UCSD-AML1 (cell line): ENCODE results near the gene SLC27A2.
"Not testable (repeated sequence)": the region's sequence is repeated elsewhere in the genome, so short reads cannot be mapped to it uniquely, and the experiment has no call there.

Source experiments
- DNase-seq: peaks from one replicate; lab custom pipeline; 2025; ENCODE audit not compliant: unreplicated experiment; lab: John Stamatoyannopoulos, UW

SLC27A2 gene

GRCh38 chr15:50162969-50163718, 18.9 kb upstream of the SLC27A2 start:
- DNase-seq, result no peak

- peak; percentile 20 for DNase-seq
These were observed 18.1 kb upstream of the SLC27A2 start for GRCh38 chr15:50163719-50164410.

DNA sequence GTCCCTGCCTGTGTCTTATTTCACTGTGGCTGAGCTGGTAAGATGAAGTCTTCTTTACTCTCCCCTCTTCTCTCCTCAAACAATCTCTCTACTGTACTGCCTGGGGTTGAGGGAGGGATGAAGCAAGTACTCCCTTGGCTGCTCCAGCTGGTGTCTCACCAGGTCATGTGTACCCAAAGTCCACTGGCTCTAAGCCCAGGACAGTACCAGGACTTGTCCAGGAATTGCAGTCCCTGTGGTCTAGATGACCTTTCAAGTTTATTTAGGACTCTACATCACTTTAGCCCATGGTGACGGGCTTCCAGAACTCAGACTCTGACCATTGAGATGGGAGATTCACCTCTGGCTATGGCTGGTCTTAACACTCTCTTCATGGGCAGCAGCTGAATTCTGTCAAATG, 17.5 kb upstream of the SLC27A2 start:
- no peak for DNase-seq

DNA sequence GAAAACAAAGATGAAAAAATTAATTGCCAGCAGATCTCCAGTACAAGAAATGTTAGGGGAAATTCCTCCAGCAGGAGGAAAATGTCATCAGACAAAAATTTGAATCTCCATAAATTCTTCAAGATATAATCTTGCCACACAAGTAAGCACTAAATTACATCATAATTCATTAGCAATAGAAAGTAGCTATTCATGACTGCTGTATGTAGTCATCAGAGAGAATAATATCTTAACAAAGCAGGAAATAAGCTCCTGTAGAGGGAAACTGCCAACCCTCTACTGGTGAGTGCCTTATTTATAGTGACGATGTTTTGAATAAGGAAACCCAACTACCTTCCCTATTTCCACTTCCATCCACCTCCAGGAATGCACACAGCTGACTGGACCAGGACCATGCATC, 15.8 kb upstream of the SLC27A2 start:
- no peak for DNase-seq

- no peak for DNase-seq
These were observed 14.9 kb upstream of the SLC27A2 start for GRCh38 chr15:50167110-50167509.

GRCh38 chr15:50168379-50168778, 13.6 kb upstream of the SLC27A2 start:
- no peak for DNase-seq

- no peak for DNase-seq
These were observed 13.1 kb upstream of the SLC27A2 start for GRCh38 chr15:50168783-50169411.

DNA sequence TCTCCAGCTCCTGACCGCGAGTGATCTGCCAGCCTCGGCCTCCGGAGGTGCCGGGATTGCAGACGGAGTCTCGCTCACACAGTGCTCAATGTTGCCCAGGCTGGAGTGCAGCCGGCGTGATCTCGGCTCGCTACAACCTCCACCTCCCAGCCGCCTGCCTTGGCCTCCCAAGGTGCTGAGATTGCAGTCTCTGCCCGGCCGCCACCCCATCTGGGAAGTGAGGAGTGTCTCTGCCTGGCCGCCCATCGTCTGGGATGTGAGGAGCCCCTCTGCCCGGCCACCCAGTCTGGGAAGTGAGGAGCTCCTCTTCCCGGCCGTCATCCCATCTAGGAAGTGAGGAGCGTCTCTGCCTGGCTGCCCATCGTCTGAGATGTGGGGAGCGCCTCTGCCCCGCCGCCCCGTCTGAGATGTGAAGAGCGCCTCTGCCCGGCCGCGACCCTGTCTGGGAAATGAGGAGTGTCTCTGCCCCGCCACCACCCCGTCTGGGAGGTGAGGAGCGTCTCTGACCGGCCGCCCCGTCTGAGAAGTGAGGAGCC, 9.6 kb upstream of the SLC27A2 start:
- DNase-seq, result not testable (repeated sequence)

GRCh38 chr15:50176869-50177268, 5.1 kb upstream of the SLC27A2 start:
- no peak for DNase-seq

DNA sequence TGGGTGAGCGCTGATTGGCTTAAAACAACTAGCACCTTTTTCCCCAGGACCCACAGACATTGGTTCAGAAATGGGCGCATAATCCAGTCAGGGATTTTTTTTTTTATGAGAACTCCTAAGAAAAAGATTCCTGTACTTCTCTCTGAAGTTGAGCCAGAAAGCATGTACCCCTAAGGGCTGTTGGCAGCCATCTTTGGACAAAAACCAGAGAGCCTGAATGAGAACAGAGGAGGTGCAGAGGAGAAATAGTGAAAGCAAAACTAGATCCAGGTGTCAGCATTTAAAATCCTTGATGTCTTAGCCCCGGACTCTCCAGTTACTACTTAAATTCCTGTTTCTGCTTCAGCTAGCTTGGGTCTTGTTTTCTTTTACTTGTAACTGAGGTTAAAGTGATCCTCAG, 1.9 kb upstream of the SLC27A2 start:
- DNase-seq, result no peak

DNA sequence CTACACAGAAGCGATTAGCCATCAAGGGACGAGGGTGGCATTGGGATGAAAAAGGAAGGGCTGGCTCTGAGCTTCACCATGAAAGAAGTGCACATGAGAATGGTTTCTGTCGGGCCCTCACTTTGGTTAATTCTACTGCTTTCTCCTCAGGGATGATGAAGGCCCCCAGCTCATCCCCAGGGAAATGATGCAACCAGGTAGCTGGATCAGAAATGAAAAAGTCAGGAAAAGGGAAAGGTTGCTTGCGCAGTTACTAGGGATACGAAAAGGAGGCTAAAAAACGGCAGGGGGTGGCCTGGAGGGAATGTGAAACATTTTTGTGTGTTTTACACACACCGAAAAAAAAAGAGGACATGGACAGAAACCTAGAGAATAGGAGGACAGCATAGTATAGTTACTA, 1.4 kb upstream of the SLC27A2 start:
- no peak for DNase-seq

GRCh38 chr15:50181201-50181968, 611 bp upstream of the SLC27A2 start:
- no peak for DNase-seq

DNA sequence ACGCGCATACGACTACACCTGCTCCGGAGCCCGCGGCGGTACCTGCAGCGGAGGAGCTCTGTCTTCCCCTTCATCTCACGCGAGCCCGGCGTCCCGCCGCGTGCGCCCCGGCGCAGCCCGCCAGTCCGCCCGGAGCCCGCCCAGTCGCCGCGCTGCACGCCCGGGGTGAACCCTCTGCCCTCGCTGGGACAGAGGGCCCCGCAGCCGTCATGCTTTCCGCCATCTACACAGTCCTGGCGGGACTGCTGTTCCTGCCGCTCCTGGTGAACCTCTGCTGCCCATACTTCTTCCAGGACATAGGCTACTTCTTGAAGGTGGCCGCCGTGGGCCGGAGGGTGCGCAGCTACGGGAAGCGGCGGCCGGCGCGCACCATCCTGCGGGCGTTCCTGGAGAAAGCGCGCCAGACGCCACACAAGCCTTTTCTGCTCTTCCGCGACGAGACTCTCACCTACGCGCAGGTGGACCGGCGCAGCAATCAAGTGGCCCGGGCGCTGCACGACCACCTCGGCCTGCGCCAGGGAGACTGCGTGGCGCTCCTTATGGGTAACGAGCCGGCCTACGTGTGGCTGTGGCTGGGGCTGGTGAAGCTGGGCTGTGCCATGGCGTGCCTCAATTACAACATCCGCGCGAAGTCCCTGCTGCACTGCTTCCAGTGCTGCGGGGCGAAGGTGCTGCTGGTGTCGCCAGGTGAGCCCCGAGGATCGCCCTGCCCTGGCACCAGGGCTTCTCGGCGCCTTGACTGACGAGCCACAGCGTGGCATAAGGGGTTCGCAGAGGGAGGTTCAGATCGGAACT, 420 bp downstream of the SLC27A2 start:
- peak; percentile 56 for DNase-seq

- peak; percentile 20 for DNase-seq
These were observed 1.3 kb downstream of the SLC27A2 start for GRCh38 chr15:50183112-50183794.

DNA sequence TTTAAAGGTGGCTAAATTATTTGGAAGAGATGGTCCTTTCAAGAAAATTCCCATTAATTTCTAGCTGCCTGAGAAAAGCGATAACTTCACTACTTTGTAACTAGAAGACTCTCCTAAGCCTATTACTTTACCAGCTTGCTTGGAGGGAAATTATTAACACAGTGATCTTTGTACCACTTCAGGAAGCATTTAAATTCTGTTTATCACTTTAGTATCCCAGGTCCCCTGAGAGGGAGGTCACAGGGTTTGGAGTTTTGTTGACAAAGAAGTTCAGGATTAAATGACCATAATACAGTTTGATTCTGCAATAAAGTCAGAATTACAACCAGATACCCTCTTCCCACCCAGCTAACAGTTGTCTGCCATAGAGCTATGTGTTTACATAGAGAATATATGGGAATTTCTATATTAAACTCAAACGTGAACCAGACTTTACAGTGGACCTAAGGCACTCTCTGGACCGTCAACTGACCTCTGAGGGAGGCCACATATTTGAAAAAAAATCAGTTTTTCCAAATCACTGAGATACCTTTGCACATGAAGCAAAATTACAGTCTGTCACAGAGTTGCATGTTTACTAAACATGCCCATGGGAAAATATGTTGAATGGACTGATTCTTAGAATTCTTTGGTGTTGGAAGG, 3.0 kb downstream of the SLC27A2 start:
- no peak for DNase-seq

DNA sequence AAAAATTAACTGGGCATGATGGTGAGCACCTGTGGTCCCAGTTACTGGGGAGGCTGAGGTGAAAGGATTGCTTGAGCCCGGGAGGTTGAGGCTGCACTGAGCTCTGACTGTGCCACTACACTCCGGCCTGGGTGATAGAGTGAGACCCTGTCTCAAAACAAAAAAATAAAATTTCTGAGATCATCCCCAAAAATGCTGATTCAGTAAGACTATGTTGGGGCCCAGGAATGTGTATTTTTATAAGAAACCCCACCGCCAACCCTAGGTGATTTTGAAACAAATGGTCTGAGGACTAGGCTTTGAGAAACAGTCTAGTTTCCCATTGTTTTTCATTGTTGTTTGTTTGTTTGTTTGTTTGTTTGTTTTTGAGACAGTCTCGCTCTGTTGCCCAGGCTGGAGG, 4.1 kb downstream of the SLC27A2 start:
- DNase-seq, result no peak

DNA sequence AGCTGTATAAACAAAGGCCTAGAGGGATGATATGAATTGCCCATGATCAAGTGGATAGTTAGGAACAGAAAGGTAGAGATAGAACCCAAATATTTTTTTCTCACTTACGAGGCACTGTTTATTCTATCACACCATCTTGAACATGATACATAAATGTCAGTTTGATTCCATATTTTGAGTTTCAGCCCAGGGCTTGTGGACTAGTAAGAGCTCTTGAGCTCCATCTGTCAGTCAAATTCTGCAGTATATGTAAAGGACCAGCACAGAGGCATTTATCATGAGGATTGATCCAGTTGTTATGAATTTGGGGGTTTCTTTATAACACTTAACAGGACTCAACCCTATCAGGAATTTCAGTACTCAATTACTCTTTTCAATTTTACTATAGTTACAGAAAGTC, 4.8 kb downstream of the SLC27A2 start:
- DNase-seq, result no peak

DNA sequence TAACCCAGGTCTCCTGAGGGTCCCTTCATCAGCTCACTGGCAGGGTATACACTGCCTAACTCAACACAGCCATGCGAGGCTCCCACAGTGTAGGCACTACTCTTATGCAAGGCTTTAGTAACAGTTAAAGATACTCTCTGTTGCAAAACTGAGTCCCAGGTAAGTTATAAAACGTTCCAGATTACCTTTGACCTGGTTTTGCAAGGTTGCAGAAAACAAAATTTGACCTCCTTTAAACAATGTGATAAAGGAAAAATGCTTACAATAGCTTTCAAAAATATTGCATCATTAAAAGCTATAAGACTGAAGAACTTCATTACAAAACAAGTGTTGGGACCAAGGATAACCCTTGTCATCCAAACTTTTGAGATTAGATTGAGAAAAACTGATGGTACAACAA, 5.5 kb downstream of the SLC27A2 start:
- DNase-seq, result no peak

GRCh38 chr15:50187997-50188396, 6.0 kb downstream of the SLC27A2 start:
- no peak for DNase-seq
